Measurements from ENCODE around the gene ITCH. TPM values are rescaled to one million over a fixed set of nuclear protein-coding genes. Genes with fewer than 3 reads are reported as not detected.

The ITCH gene
- total and polyA plus RNA-seq, 2 experiments from 2014 or later = 31.0 to 47.7 TPM

GRCh38 chr20:34546751-34547181 lies 183.7 kb downstream of the ITCH start:
- Histone ChIP-seq H3K4me2 (ENCODE audit: unreplicated experiment) (no peak overlapping the region), H4K20me1 (ENCODE audit: insufficient read depth) (no peaks in the 10 kb centered on the region), H3K9me2 (ENCODE audit: insufficient read depth) (no peaks in the 10 kb centered on the region), H3K9ac (no peak overlapping the region), H3K27ac (no peak overlapping the region), H3K79me2 (ENCODE audit: insufficient read depth) (no peaks in the 10 kb centered on the region), H3K36me3 (ENCODE audit: low read depth) (0 out of 2 replicates have a peak, but pooled peaks cover under 1% of the 10 kb centered on the region), H3K9me3 (ENCODE audit: low read depth) (no peaks in the 10 kb centered on the region), H3K4me1 (ENCODE audit: insufficient read depth) (no peaks in the 10 kb centered on the region), H3K27me3 (replicated peaks; ENCODE audit: insufficient read depth) (no peaks in the 10 kb centered on the region), H2AFZ (no peak overlapping the region), H3F3A (ENCODE audit: insufficient read depth) (peaks cover 10% of the 10 kb centered on the region; the same call in 1 of the 2 replicates), H3K4me3 (no peak overlapping the region)
- no peak for DNase-seq
- in situ Hi-C loops (cut with MboI) = no loop called here
- 88% methylated on average over 11 of the region's 11 CpGs for WGBS, 2 experiments (ENCODE audit: low coverage in 1 of 2, low lambda C conversion rate in 2 of 2, missing lambda C conversion rate in 2 of 2)
- TF ChIP-seq EZH2phosphoT487 (IDR thresholded peaks at IDR 0.05; ENCODE audit: insufficient read depth, low read depth) (no peak), EZH2 (IDR thresholded peaks at IDR 0.05; ENCODE audit: insufficient read depth, poor library complexity, severe bottlenecking) (no peak)

DNA sequence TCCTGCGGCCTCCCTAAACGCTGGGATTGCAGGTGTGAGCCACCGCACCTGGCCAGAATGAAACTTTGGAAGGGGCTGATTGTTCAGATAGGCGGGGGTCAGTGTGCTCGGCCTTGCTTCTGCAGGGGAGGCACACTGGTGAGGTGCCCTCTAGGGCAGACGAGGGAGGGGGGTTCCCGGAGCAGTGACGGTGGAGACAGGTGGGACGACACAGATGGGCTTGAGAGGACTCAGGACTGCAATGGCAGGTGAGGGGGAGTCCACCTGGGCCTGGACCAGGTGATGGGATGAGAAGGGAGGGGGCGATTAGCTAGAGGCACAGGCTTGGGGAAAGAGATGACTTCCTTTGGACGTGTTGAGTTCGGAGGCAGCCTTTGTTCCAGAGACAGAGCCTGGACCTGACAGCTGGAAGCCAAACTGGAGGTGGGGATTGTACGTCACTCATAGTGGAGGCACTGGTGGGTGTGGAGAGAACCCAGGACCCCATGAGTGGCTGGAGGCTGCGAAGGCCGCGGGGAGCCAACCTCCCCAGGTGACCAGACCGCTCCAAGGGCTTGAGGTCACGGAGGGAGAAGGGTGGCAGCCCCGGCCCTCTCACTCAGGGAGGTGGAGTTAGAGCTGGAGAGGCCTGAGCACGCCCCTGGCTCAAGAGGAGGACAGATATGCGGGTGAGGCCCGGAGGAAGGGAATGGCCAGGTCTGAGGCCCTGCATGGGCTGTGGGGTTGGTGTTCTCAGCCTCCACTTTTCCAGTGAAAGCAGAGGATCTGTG lies 185.0 kb downstream of the ITCH start:
- Histone ChIP-seq H3F3A (ENCODE audit: insufficient read depth) (peaks cover 10% of the 10 kb centered on the region; the same call in 1 of the 2 replicates), H3K27ac (no peak overlapping the region), H2AFZ (no peak overlapping the region), H3K36me3 (ENCODE audit: low read depth) (no peaks in the 10 kb centered on the region), H4K20me1 (ENCODE audit: insufficient read depth) (no peaks in the 10 kb centered on the region), H3K4me2 (ENCODE audit: unreplicated experiment) (no peak overlapping the region), H3K79me2 (ENCODE audit: insufficient read depth) (no peaks in the 10 kb centered on the region), H3K4me3 (no peak overlapping the region), H3K4me1 (ENCODE audit: insufficient read depth) (no peaks in the 10 kb centered on the region), H3K9ac (no peak overlapping the region), H3K9me2 (ENCODE audit: insufficient read depth) (no peaks in the 10 kb centered on the region), H3K9me3 (ENCODE audit: low read depth) (no peaks in the 10 kb centered on the region), H3K27me3 (replicated peaks; ENCODE audit: insufficient read depth) (no peaks in the 10 kb centered on the region)
- in situ Hi-C loops (cut with MboI) = no loop called here
- DNase-seq = no peak
- WGBS, 2 experiments (ENCODE audit: low coverage in 1 of 2, low lambda C conversion rate in 2 of 2, missing lambda C conversion rate in 2 of 2) = 87 to 89% methylated on average over 21 to 22 of the region's 22 CpGs
- TF ChIP-seq EZH2 (IDR thresholded peaks at IDR 0.05; ENCODE audit: insufficient read depth, poor library complexity, severe bottlenecking) (no peak), EZH2phosphoT487 (IDR thresholded peaks at IDR 0.05; ENCODE audit: insufficient read depth, low read depth) (no peak)

- Histone ChIP-seq H3K9me3 (ENCODE audit: low read depth) (no peaks in the 10 kb centered on the region), H3K36me3 (ENCODE audit: low read depth) (no peaks in the 10 kb centered on the region), H4K20me1 (ENCODE audit: insufficient read depth) (no peaks in the 10 kb centered on the region), H3F3A (ENCODE audit: insufficient read depth) (no peaks in the 10 kb centered on the region), H3K9me2 (ENCODE audit: insufficient read depth) (no peaks in the 10 kb centered on the region), H3K27me3 (replicated peaks; ENCODE audit: insufficient read depth) (no peaks in the 10 kb centered on the region), H3K79me2 (ENCODE audit: insufficient read depth) (no peaks in the 10 kb centered on the region), H3K9ac (no peak overlapping the region), H3K4me3 (no peak overlapping the region), H3K4me1 (ENCODE audit: insufficient read depth) (no peaks in the 10 kb centered on the region), H2AFZ (no peak overlapping the region), H3K27ac (no peak overlapping the region), H3K4me2 (ENCODE audit: unreplicated experiment) (no peak overlapping the region)
- no peak for TF ChIP-seq EZH2 (IDR thresholded peaks at IDR 0.05; ENCODE audit: insufficient read depth, poor library complexity, severe bottlenecking)
- no peak for TF ChIP-seq EZH2phosphoT487 (IDR thresholded peaks at IDR 0.05; ENCODE audit: insufficient read depth, low read depth)
- 62 to 69% methylated on average over 20 of the region's 20 CpGs for WGBS, 2 experiments (ENCODE audit: low coverage in 1 of 2, low lambda C conversion rate in 2 of 2, missing lambda C conversion rate in 2 of 2)
- in situ Hi-C loops (cut with MboI) = no loop called here
- peak; percentile 39 for DNase-seq
Observed at GRCh38 chr20:34549291-34549928, 186.3 kb downstream of the ITCH start.

GRCh38 chr20:34549929-34550305 lies 186.8 kb downstream of the ITCH start:
- no peaks in the 10 kb centered on the region for H3K4me1 ChIP-seq (ENCODE audit: insufficient read depth)
- in situ Hi-C loops (cut with MboI) = no loop called here
- H3K36me3 ChIP-seq (ENCODE audit: low read depth) = no peaks in the 10 kb centered on the region
- no peaks in the 10 kb centered on the region for H3K79me2 ChIP-seq (ENCODE audit: insufficient read depth)
- 82 to 84% methylated on average over 13 of the region's 13 CpGs for WGBS, 2 experiments (ENCODE audit: low coverage in 1 of 2, low lambda C conversion rate in 2 of 2, missing lambda C conversion rate in 2 of 2)
- H3K9me3 ChIP-seq (ENCODE audit: low read depth) = no peaks in the 10 kb centered on the region
- no peaks in the 10 kb centered on the region for H3F3A ChIP-seq (ENCODE audit: insufficient read depth)
- no peak overlapping the region for H3K9ac ChIP-seq
- no peak overlapping the region for H3K4me2 ChIP-seq (ENCODE audit: unreplicated experiment)
- H4K20me1 ChIP-seq (ENCODE audit: insufficient read depth) = no peaks in the 10 kb centered on the region
- no peak overlapping the region for H3K4me3 ChIP-seq
- H3K27ac ChIP-seq = no peak overlapping the region
- H3K9me2 ChIP-seq (ENCODE audit: insufficient read depth) = no peaks in the 10 kb centered on the region
- TF ChIP-seq EZH2phosphoT487 (IDR thresholded peaks at IDR 0.05; ENCODE audit: insufficient read depth, low read depth) (no peak), EZH2 (IDR thresholded peaks at IDR 0.05; ENCODE audit: insufficient read depth, poor library complexity, severe bottlenecking) (no peak)
- no peaks in the 10 kb centered on the region for H3K27me3 ChIP-seq (replicated peaks; ENCODE audit: insufficient read depth)
- no peak overlapping the region for H2AFZ ChIP-seq
- DNase-seq = no peak
